Measurements from ENCODE around the gene DDX23.
"Not testable (repeated sequence)": the region's sequence is repeated elsewhere in the genome, so short reads cannot be mapped to it uniquely, and the experiment has no call there.

The DDX23 gene

GRCh38 chr12:48863291-48863690, 11.3 kb upstream of the DDX23 start:
- no peak for DNase-seq (ENCODE audit: low read depth in 4 of 4, low spot score in 1 of 4)

- DNase-seq (ENCODE audit: low read depth in 4 of 4, low spot score in 1 of 4): no peak
Observed at GRCh38 chr12:48862760-48863159, 10.8 kb upstream of the DDX23 start.

- no peak for DNase-seq (ENCODE audit: low read depth in 4 of 4, low spot score in 1 of 4)
Observed at GRCh38 chr12:48861111-48861510, 9.1 kb upstream of the DDX23 start.

GRCh38 chr12:48860236-48860635, 8.3 kb upstream of the DDX23 start:
- not testable (repeated sequence) for DNase-seq (ENCODE audit: low read depth in 4 of 4, low spot score in 1 of 4)

- DNase-seq (ENCODE audit: low read depth in 4 of 4, low spot score in 1 of 4): no peak
Observed at GRCh38 chr12:48859607-48860006, 7.6 kb upstream of the DDX23 start.

GRCh38 chr12:48858043-48858442, 6.1 kb upstream of the DDX23 start:
- DNase-seq (ENCODE audit: low read depth in 4 of 4, low spot score in 1 of 4): no peak

- DNase-seq (ENCODE audit: low read depth in 4 of 4, low spot score in 1 of 4): no peak
Observed at GRCh38 chr12:48857278-48857994, 5.5 kb upstream of the DDX23 start.

GRCh38 chr12:48856379-48856778, 4.4 kb upstream of the DDX23 start:
- no peak for DNase-seq (ENCODE audit: low read depth in 4 of 4, low spot score in 1 of 4)

- not testable (repeated sequence) for DNase-seq (ENCODE audit: low read depth in 4 of 4, low spot score in 1 of 4)
Observed at GRCh38 chr12:48854932-48855331, 3.0 kb upstream of the DDX23 start.

- DNase-seq (ENCODE audit: low read depth in 4 of 4, low spot score in 1 of 4): no peak
Observed at GRCh38 chr12:48854488-48854887, 2.5 kb upstream of the DDX23 start.

- peak; percentile 72 to 84 (median 79) for DNase-seq (ENCODE audit: low read depth in 4 of 4, low spot score in 1 of 4)
Observed at GRCh38 chr12:48852734-48853688, 1.0 kb upstream of the DDX23 start.

- DNase-seq (ENCODE audit: low read depth in 4 of 4, low spot score in 1 of 4): not testable (repeated sequence)
Observed at GRCh38 chr12:48842021-48842420, 9.9 kb downstream of the DDX23 start.

GRCh38 chr12:48838048-48838447, 13.9 kb downstream of the DDX23 start:
- no peak for DNase-seq (ENCODE audit: low read depth in 4 of 4, low spot score in 1 of 4)

- DNase-seq (ENCODE audit: low read depth in 4 of 4, low spot score in 1 of 4): no peak
Observed at GRCh38 chr12:48832321-48833060, 19.5 kb downstream of the DDX23 start.

GRCh38 chr12:48831257-48831656, 20.7 kb downstream of the DDX23 start:
- no peak for DNase-seq (ENCODE audit: low read depth in 4 of 4, low spot score in 1 of 4)

- DNase-seq (ENCODE audit: low read depth in 4 of 4, low spot score in 1 of 4): no peak
Observed at GRCh38 chr12:48828841-48829575, 23.0 kb downstream of the DDX23 start.

- DNase-seq (ENCODE audit: low read depth in 4 of 4, low spot score in 1 of 4): no peak
Observed at GRCh38 chr12:48828293-48828692, 23.7 kb downstream of the DDX23 start.

- DNase-seq (ENCODE audit: low read depth in 4 of 4, low spot score in 1 of 4): no peak
Observed at GRCh38 chr12:48827513-48828096, 24.4 kb downstream of the DDX23 start.

- DNase-seq (ENCODE audit: low read depth in 4 of 4, low spot score in 1 of 4): no peak
Observed at GRCh38 chr12:48827026-48827425, 24.9 kb downstream of the DDX23 start.

- no peak for DNase-seq (ENCODE audit: low read depth in 4 of 4, low spot score in 1 of 4)
Observed at GRCh38 chr12:48826209-48826855, 25.6 kb downstream of the DDX23 start.

Data from stimulated activated CD4-positive, alpha-beta T cell treated with anti-CD3 and anti-CD28 coated beads, Interleukin-1b, Interleukin-23, amount 100 ng/mL, for 24 hours (primary cell).